ENCODE results near the gene GALNT17.
A peak's percentile ranks its signal among the peaks of the same experiment; 100 is the strongest.

The GALNT17 gene

DNA sequence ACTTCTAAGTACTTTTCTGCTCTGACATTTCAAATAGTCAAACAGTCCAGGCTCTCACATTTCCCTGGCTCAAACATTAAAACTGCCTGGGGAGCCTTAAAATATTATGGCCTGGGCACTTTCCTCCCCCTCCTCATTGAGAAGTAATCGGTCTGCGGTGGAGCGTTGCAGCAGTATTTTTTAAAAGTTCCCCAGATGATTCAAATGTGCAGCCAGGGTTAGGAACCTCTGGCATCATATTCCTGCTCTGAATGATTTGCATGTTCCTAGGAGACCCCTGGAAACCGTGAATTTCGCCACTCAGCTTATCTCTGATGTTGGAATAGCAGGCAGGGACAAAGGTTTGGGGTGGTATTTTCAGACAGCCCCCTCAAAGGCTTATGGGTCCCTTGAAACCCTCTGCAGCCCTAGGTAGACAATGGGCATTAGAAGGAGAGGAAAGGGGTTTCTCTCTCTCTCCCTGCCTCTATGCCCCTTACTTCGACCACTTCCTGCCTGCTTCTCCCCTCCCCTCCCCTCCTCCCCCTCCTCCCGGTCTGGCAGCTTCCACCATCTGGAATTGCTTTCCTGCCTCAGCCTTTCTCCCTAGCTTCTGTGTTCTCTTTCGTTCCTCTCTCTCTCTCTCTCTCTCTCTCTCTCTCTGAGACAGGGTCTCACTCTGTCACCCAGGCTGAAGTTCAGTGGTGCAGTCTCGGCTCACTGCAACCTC is 622.2 kb downstream of the GALNT17 start:
- peak; percentile 51 for DNase-seq

DNA sequence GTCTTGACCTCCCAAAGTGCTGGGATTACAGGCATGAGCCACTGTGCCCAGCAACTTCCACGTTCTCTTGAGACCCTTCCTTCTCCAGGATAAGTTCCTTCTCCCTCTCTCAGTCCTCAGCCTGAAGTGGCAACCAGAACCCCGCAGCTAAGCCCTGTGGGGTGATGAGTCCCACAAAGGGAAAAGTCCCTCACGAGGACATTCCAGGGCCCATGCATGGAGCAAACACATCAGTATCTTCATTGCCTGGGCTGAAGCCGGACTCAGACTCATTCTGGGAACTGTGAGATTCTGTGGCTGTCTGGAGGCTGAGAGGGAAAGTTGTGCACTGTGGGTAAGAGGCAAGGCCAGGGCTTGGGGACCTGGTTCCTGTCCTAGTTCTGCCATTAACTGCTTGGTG is 622.9 kb downstream of the GALNT17 start:
- DNase-seq = no peak

DNA sequence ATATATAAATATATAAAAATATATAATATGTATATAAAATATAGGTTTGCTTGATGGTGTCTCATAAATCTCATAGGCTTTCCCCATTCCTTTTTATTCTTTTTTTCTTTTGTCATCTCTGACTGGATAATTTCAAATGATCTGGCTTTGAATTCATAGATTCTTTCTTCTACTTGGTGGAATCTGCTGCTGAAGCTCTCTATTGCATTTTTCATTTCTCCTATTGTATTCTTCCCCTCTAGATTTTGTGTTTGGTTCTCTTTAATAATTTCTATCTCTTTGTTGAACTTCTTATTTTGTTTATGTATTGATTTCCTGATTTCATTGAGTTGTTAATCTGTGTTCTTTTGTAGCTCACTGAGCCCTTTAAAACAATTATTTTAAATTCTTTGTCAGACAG is 629.4 kb downstream of the GALNT17 start:
- no peak for DNase-seq

Measured in fibroblast of skin of scalp (primary cell).